Naive thymus-derived CD8-positive, alpha-beta T cell (primary cell): Measurements from ENCODE around the gene TEX30. TPM values are rescaled to one million over a fixed set of nuclear protein-coding genes. Genes with fewer than 3 reads are reported as not detected.
"Not testable (repeated sequence)": the region's sequence is repeated elsewhere in the genome, so short reads cannot be mapped to it uniquely, and the experiment has no call there.

ENCODE experiments used
- ATAC-seq, 2 donors: fragments of 150-1000 bp; cut with Tn5 transposase in 1 of 2; sonication (Bioruptor Pico), chemical (Tn5 transposase) in 1 of 2; 1 replicate in 1 of 2; 2 replicates in 1 of 2; pipeline ENCODE4 v1.10.0; 2021; ENCODE audit warnings: mild to moderate bottlenecking in 2 of 2, moderate library complexity in 2 of 2
- POLR2A ChIA-PET: fragments of 350-600 bp; sonication (Branson Sonifier 250); formaldehyde crosslinking; loops from one replicate; lab custom pipeline; 2021; ENCODE audit warnings: antibody characterized with exemption; lab: Charles Lee
- DNase-seq, 10 donors: peaks; one replicate each; pipeline versions ENCODE4 v3.0.0 to v3.0.0-alpha.2; 2020 to 2022
- H3K27ac Mint-ChIP-seq, 10 donors: one replicate each; pipeline ENCODE4 v1.8.0; 2020 to 2022; ENCODE audit warnings: mild to moderate bottlenecking in 10 of 10, mixed read lengths in 10 of 10, moderate library complexity in 4 of 10, inconsistent platforms in 1 of 10
- H3K27me3 Mint-ChIP-seq, 5 donors: one replicate each; pipeline ENCODE4 v1.8.0; 2021 to 2022; ENCODE audit warnings: mixed read lengths in 5 of 5
- H3K36me3 Mint-ChIP-seq, 3 donors: one replicate each; pipeline ENCODE4 v1.8.0; 2020 to 2022; ENCODE audit warnings: mixed read lengths in 3 of 3, mild to moderate bottlenecking in 2 of 3, inconsistent platforms in 1 of 3
- H3K4me1 Mint-ChIP-seq, 4 donors: one replicate each; pipeline ENCODE4 v1.8.0; 2021 to 2022; ENCODE audit warnings: mixed read lengths in 4 of 4
- H3K4me3 Mint-ChIP-seq, 10 donors: one replicate each; pipeline ENCODE4 v1.8.0; 2020 to 2022; ENCODE audit warnings: mild to moderate bottlenecking in 10 of 10, mixed read lengths in 10 of 10, moderate library complexity in 6 of 10, inconsistent platforms in 1 of 10
- H3K9me3 Mint-ChIP-seq, 9 donors: one replicate each; pipeline ENCODE4 v1.8.0; 2020 to 2022; ENCODE audit warnings: mixed read lengths in 9 of 9, mild to moderate bottlenecking in 3 of 9, inconsistent platforms in 1 of 9, moderate library complexity in 1 of 9
- polyA plus RNA-seq, 3 donors: library from polyadenylated mRNA; unstranded; fragments of 300-500 nt; fragmentation: Illumina TruSeq; gene quantifications; one replicate each; pipeline ENCODE4 v1.2.3, GENCODE V29; 2021
- total RNA-seq, 8 experiments: library from RNA in 2 of 8; stranded (reverse) in 2 of 8; gene quantifications; one replicate each; pipeline ENCODE4 v1.2.3 and lab custom pipeline; 2021 to 2026

Gene TEX30
- total and polyA plus RNA-seq, 5 experiments from 2014 or later: 11.1 to 25.0 (median 23.8) TPM

DNA sequence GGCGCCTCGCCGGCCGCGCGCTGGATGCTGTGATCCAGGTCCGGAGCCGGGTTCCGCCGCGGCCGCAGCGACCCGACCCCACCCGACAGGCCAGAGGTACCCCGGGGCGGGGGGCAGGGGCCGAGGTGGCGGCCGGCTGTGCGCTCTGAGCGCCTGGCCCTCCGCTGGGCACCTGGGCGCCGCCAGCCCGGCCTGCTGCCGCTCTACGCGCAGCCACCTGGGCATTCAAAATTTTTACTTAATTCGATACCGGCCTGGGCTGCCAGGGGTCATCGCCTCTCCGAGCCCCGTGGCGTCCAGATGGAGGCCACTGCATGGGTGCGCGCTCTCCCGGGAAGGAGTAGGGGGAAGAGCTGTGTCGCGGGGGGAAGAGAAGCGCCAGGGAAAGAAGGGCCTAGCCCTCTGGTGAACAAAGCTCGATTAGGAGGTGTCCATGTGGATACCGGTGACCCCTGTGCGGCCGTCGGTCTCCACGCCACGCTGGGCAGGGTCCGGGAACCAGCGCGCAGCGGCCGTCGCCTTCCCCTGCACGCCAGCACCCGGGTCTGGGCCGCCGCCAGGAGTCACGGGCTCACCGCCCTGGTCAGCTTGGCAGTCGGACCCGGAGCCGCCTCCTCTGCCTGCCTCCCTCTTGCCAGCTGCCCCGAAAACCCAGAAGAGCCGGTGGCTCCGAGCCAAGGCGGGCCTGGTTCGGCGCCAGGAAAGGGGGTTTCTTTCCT, 26.0 kb upstream of the TEX30 start:
- Mint-ChIP-seq H3K9me3 (no peaks in the 10 kb centered on the region), H3K4me3 (peak overlapping the region; percentile 85 to 95 (median 92)), H3K27me3 (peaks cover 0 to 14% (median 4%) of the 10 kb centered on the region in 5 donors), H3K4me1 (peaks cover 11 to 34% (median 28%) of the 10 kb centered on the region in 4 donors), H3K27ac (peak overlapping the region in 7 of 10 donors; percentile 37 to 82 (median 71)), H3K36me3 (no peaks in the 10 kb centered on the region)
- POLR2A ChIA-PET: interaction anchor here (0.6 to 3.6 kb wide), 8 partner anchors 25 to 219 kb away, joined by 3 to 32 read pairs (median 9); partner anchors contain the start of genes ERCC5, TEX30 and TPP2
- peak in 3 of 10 donors; percentile 4 to 17 (median 12) for DNase-seq
- ATAC-seq: peak in 1 of 2 donors; percentile 7

DNA sequence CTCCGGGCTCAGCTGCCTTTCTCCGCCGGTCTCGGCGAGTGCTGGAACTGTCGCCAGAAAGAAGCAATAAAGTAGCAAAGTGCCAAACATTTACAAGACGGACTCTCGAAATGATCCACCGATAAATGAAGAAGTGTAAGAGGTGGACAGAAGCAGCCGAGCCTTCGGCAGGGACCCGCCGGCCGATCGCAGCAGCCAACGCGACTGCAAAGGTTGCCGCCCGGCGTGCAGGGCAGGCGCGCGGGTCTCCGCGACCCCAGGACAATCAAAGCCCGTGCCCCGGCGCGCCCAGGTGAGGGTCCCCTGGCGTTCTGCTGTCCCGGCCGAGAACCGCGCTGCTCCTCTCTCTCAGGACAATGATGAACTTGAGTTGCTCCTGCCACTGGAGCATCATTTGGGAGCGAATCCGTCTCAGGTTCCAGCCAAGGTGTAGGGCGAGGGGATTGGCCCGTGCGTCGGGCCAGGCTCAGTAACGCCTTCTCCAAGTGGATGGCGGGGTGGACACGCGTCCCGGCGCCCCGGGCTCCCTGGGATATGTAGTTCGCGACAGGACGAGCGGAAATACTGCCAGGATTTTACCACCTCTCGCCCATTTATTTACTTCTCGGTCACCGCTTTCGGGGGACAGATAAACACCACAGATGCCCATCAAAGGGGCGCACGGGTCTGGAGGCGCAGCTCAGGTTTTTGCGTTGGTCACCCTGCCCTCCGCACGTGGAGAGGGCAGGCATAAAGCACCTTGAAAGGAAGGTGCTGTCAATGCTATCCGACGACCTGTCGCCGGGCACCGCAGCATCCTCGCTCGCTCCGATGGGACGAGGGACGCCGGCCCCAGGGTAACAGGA, 25.2 kb upstream of the TEX30 start, which contains the start of the genes BIVM and POGLUT2:
Gene BIVM, plus strand, starts transcription at position 539 of the 845 bp plus-strand sequence. CDS start 8,149 bp downstream, outside the sequence.
Gene POGLUT2, minus strand, starts transcription at position 396 of the 845 bp plus-strand sequence. Its CDS starts 306 bp downstream, at position 90.
- POLR2A ChIA-PET: interaction anchor here (1.4 to 3.6 kb wide), 3 partner anchors 24 to 218 kb away, joined by 4 to 32 read pairs (median 24); partner anchors contain the start of genes ERCC5 and TEX30
- H3K4me1 Mint-ChIP-seq: peaks cover 11 to 34% (median 28%) of the 10 kb centered on the region in 4 donors

DNA sequence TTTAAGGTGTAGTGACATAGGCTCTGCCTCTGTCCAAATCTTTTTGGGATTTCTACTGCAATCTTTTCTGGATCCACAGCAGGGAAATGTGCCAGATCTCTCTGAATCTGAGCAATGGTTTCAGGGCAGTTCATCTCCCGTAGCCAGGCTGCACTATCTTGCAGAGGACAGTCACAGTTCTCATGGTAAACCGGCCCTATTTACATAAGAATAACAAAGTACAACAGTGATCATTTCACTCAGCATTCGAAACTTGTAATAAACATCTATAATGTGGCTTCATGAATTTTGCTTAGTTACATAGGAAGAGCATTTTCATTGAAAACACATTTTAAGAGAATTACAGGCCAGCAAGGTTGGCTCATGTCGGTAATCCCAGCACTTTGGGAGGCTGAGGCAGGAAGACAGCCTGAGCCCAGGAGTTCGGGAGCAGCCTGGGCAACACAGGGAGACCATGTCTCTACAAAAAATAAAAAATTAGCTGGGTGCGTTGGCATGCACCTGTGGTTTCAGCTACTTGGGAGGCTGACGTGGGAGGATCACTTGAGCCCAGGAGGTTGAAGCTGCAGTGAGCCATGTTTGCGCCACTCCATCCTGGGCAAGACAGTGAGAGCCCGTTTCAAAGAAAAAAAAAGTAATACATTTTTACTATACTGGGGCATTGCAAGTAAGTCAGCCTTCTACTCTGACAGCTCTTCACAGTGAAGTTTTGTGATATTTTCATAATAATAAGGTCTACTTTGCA, 20.2 kb upstream of the TEX30 start:
- Mint-ChIP-seq H3K36me3 (peaks cover 0 to 11% (median 4%) of the 10 kb centered on the region in 3 donors), H3K27me3 (peaks cover 0 to 10% (median 4%) of the 10 kb centered on the region in 5 donors), H3K4me3 (no peak overlapping the region), H3K9me3 (no peaks in the 10 kb centered on the region), H3K4me1 (peaks cover 5 to 11% (median 6%) of the 10 kb centered on the region in 4 donors), H3K27ac (peak overlapping the region in 2 of 10 donors; percentile 28 to 35)
- ATAC-seq (no peak), DNase-seq (no peak)
- POLR2A ChIA-PET: interaction anchor here (0.6 kb wide), 1 partner anchor 35 kb away, joined by 3 read pairs; no protein-coding TSS in a partner anchor

More for the DNA sequence above, 25.2 kb upstream of the TEX30 start, which contains the start of the genes BIVM and POGLUT2:
- Mint-ChIP-seq H3K9me3 (no peaks in the 10 kb centered on the region), H3K4me3 (peak within 1 kb of the TSS; percentile 85 to 95 (median 92)), H3K36me3 (peaks cover 0 to 2% (median 0%) of the 10 kb centered on the region in 3 donors), H3K27ac (peak within 1 kb of the TSS; percentile 65 to 90 (median 78)), H3K27me3 (peaks cover 0 to 14% (median 4%) of the 10 kb centered on the region in 5 donors)
- DNase-seq (peak; percentile 49 to 86 (median 64)), ATAC-seq (peak; percentile 76 to 79)

DNA sequence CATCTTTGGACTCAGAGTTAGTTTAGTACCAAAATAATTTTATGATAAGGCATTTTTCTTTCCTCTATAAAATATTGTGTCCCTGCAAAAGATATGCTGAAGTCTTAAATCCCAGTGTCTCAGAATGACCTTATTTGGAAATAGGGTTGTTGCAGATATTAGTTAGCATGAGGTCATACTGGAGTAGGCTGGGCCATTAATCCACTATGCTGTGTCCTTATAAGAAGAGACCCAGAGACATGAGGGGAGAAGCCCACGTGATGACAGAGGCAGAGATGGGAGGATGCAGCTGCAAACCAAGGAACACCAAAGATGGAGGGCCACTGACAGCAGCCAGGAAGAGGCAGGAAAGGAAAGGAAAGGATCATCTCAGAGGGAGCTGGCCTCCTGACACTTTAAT, 18.8 kb upstream of the TEX30 start:
- Mint-ChIP-seq H3K27ac (peak overlapping the region in 1 of 10 donors; percentile 17), H3K4me1 (peaks cover 0 to 2% (median 0%) of the 10 kb centered on the region in 4 donors), H3K4me3 (no peak overlapping the region), H3K36me3 (peaks cover 0 to 11% (median 4%) of the 10 kb centered on the region in 3 donors), H3K9me3 (no peaks in the 10 kb centered on the region), H3K27me3 (peaks cover 0 to 6% (median 1%) of the 10 kb centered on the region in 5 donors)
- ATAC-seq (no peak), DNase-seq (no peak)
- POLR2A ChIA-PET: no interaction called here

DNA sequence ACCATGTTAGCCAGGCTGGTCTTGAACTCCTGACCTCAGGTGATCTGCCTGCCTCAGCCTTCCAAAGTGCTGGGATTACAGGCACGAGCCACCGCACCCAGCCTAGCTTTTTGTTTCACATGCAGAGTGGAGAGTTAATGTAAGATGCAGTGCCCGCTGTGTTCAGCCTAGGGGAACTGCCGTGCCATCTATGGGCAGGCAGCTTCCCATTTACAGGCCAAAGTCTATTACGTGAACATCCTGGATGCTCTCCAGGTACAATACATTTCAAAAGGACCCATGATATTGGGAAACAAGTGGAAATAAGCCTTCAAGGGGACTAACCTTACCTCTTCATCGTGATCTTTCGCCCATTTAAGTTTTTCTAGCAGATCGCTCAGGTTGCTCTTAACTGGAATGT, 15.1 kb upstream of the TEX30 start:
- Mint-ChIP-seq H3K36me3 (peaks cover 0 to 9% (median 4%) of the 10 kb centered on the region in 3 donors), H3K4me3 (no peak overlapping the region), H3K9me3 (no peaks in the 10 kb centered on the region), H3K27me3 (no peaks in the 10 kb centered on the region), H3K4me1 (peaks cover 0 to 2% (median 0%) of the 10 kb centered on the region in 4 donors), H3K27ac (no peak overlapping the region)
- ATAC-seq: no peak
- no peak for DNase-seq
- POLR2A ChIA-PET: no interaction called here

DNA sequence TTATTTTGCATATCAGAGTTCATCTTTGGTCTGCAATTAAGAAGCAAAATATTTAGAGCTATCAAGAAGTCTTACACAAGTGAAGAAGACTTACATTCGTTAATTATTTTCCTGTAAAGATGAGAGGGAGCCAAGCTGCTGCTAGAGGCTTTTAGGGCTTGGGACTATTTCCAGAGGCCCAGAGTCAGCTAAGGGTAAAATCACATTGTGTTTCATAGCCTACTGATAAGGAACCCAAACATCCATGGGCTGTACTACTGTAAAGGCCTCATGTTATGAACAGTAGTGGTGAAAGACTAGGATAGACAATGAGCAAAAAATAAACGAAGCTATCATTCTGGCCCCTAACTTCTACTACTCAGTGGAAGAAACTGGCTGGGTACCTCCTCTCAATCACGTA, 10.9 kb upstream of the TEX30 start:
- DNase-seq (no peak), ATAC-seq (no peak)
- Mint-ChIP-seq H3K36me3 (peaks cover 0 to 5% (median 2%) of the 10 kb centered on the region in 3 donors), H3K4me1 (peaks cover 4 to 9% (median 6%) of the 10 kb centered on the region in 4 donors), H3K27ac (no peak overlapping the region), H3K27me3 (no peaks in the 10 kb centered on the region), H3K4me3 (no peak overlapping the region), H3K9me3 (peaks cover 0 to 9% (median 0%) of the 10 kb centered on the region in 9 donors)
- POLR2A ChIA-PET: interaction anchor here (0.7 to 1.5 kb wide), 2 partner anchors 11 to 14 kb away, joined by 3 to 7 read pairs; partner anchors contain the start of gene TEX30

DNA sequence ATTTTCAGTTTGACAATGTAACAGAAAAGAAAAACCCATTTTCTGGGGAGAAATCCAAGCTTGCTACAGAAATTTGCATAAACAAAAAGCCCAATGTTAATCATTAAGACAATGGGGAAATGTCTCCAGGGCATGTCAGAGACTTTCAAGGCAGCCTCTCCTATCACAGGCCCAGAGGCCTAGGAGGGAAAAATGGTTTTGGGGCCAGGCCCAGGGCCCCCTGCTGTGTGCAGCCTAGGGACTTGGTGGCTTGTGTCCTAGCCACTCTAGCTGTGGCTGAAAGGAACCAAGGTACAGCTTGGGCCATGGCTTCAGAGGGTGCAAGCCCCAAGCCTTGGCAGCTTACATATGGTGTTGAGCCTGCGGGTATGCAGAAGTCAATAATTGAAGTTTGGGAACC, 8.0 kb upstream of the TEX30 start:
- DNase-seq (no peak), ATAC-seq (no peak)
- POLR2A ChIA-PET: no interaction called here
- Mint-ChIP-seq H3K4me1 (peaks cover 6 to 18% (median 15%) of the 10 kb centered on the region in 4 donors), H3K27ac (peak overlapping the region in 1 of 10 donors; percentile 51), H3K9me3 (peaks cover 0 to 9% (median 0%) of the 10 kb centered on the region in 9 donors), H3K4me3 (no peak overlapping the region), H3K36me3 (peaks cover 0 to 5% (median 2%) of the 10 kb centered on the region in 3 donors), H3K27me3 (no peaks in the 10 kb centered on the region)

DNA sequence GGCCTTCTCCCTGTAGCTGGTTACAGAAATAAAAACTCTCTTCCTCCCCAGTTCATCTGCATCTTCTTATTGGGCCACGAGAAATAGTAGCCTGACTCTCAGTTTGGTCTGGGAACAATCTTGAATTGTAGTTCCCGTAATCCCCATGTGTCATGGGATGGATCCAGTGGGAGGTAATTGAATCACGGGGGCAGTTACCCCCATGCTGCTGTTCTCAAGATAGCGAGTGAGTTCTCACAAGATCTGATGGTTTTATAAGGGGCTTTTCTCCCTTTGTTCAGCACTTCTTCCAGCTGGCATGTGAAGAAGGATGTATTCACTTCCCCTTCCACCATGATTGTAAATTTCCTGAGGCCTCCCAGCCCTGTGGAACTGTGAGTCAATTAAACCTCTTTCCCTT, 7.1 kb upstream of the TEX30 start:
- DNase-seq, H3K27me3 Mint-ChIP-seq, POLR2A ChIA-PET, H3K36me3 Mint-ChIP-seq, H3K9me3 Mint-ChIP-seq, ATAC-seq, H3K4me3 Mint-ChIP-seq: not testable (repeated sequence)
- Mint-ChIP-seq H3K4me1 (peaks cover 6 to 18% (median 15%) of the 10 kb centered on the region in 4 donors), H3K27ac (peak overlapping the region in 1 of 10 donors; percentile 51)

DNA sequence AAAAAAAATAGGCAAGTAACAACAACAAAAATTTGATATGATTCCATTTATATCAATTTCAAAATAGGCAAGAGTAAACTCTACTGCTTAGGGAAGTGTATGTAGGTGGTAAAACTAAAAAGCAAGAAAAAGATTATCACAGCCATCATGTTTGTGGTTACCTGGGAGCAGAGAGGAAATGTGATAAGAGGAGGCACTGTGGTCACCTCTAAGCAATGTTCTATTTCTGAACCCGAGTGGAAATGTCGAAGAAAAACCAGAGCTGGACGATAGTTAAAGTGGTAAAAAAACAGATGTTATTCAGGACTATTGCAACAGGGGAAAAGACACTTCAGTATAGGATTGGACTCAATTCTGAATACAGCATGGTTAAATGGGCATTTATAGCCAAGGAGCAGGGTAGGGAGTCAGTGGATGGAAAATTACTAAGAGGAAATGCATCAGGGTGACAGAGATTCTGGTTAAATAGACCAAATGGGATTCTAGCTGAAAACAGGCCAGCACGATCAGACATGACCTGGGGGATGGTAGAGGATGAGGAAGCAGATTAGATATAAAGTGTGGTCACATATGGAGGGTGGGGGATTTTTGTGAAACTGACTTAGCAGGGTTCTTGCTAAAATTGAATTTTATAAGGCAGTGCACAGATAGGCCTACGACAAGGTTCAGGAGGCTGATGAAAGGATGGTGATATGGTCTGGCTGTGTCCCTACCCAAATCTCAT, 6.0 kb upstream of the TEX30 start:
- Mint-ChIP-seq H3K27ac (peak overlapping the region; percentile 53 to 87 (median 60)), H3K4me3 (peak overlapping the region in 8 of 10 donors; percentile 1 to 74 (median 50)), H3K27me3 (no peaks in the 10 kb centered on the region), H3K36me3 (peaks cover 0 to 5% (median 2%) of the 10 kb centered on the region in 3 donors), H3K4me1 (peaks cover 6 to 21% (median 20%) of the 10 kb centered on the region in 4 donors), H3K9me3 (peaks cover 0 to 9% (median 0%) of the 10 kb centered on the region in 9 donors)
- peak; percentile 66 to 83 for ATAC-seq
- peak in 2 of 10 donors; percentile 22 to 29 for DNase-seq
- POLR2A ChIA-PET: interaction anchor here (0.6 kb wide), 1 partner anchor 15 kb away, joined by 4 read pairs; no protein-coding TSS in a partner anchor

DNA sequence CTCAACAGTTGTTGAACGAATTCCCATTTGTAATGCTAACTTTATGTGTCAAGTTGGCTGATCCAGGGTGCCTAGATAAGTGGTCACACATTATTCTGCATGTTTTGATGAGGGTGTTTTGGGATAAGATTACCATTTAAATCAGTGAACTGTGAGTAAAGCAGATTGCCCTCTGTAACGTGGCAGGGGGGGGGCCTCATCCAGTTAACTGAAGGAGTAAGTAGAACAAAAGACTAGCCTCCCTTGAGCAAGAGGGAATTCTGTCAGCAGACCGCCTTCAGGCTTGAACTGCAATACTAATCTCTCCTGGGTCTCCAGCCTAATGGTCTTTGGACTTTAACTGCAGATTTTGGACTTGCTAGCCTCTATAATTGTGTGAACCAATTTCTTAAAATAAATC, 4.2 kb upstream of the TEX30 start:
- no peaks in the 10 kb centered on the region for H3K27me3 Mint-ChIP-seq
- no peak for ATAC-seq
- no peak overlapping the region for H3K27ac Mint-ChIP-seq
- DNase-seq: no peak
- peaks cover 12 to 33% (median 31%) of the 10 kb centered on the region in 4 donors for H3K4me1 Mint-ChIP-seq
- H3K36me3 Mint-ChIP-seq: peaks cover 0 to 5% (median 2%) of the 10 kb centered on the region in 3 donors
- POLR2A ChIA-PET: interaction anchor here (0.9 kb wide), 1 partner anchor 69 kb away, joined by 3 read pairs; no protein-coding TSS in a partner anchor
- H3K4me3 Mint-ChIP-seq: no peak overlapping the region
- peaks cover 0 to 9% (median 0%) of the 10 kb centered on the region in 9 donors for H3K9me3 Mint-ChIP-seq

DNA sequence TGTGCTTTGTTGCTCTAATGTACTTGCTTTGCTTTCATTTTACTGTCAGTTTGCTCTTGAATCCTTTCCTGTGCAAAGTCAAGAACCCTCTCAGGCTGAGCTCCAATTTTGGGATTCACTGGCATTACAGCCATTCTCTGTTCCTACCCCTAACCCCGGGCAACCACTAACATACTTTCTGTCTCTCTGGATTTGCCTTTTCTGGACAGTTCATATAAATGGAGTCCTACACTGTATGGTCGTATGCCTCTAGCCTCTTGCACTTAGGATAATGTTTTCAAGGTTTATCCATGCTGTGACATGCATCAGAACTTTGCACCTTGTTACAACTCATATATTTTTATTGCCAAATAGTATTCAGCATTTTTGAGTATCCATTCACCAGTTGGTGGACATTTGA, 2.7 kb upstream of the TEX30 start:
- no peak for DNase-seq
- Mint-ChIP-seq H3K27ac (no peak overlapping the region), H3K36me3 (peaks cover 0 to 4% (median 1%) of the 10 kb centered on the region in 3 donors), H3K4me3 (no peak overlapping the region), H3K9me3 (peaks cover 0 to 6% (median 0%) of the 10 kb centered on the region in 9 donors), H3K27me3 (no peaks in the 10 kb centered on the region), H3K4me1 (peaks cover 14 to 47% (median 45%) of the 10 kb centered on the region in 4 donors)
- ATAC-seq: no peak
- POLR2A ChIA-PET: interaction anchor here (3.7 kb wide), 1 partner anchor 23 kb away, joined by 24 read pairs; the partner anchor contains the start of genes BIVM and POGLUT2
